ENCODE results near the gene PYGL.

The PYGL gene

DNA sequence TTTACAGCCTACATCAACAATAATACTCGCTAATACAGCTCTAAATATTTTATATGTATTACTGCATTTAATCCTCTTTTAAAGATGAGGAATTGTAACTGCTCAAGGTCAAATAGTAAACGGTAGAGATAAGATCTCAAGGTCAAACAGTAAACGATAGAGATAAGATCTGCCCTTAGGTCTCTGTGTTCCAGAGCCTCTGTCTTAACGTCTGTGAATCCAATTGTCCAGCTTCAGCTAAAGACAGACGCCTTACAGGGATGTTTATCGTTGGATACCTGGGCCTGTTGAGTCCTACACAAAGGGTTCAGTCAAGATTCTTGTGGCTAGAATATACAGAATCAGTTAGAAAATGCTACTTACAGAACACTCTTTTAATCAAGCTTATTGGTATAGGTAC lies 20.0 kb downstream of the PYGL start:
- TF ChIP-seq GATA3 (IDR thresholded peaks at IDR 0.05; ENCODE audit: low read depth, low read length) (peak; percentile 94), GATA2 (IDR thresholded peaks at IDR 0.05; ENCODE audit: low read depth, low read length) (peak; percentile 94)

DNA sequence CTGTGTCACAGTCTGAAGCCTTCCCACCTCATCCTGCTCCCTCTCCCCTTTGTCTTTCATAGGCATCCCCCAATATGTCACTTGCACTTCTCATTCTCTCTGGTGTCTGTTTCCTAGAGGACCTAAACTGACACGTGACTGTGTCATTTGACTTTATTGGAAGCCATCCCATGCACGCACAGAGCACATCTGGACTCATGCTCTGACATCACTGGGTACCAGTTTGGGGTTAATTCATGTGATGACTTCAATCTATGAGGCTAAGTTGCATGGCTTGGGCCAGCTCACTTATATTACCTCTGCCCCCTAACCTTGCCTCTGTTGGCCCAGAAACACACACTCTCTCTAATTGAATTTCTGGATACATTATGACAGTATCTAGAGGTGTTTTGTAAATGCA lies 21.5 kb downstream of the PYGL start:
- TF ChIP-seq GATA2 (IDR thresholded peaks at IDR 0.05; ENCODE audit: low read depth, low read length) (no peak), GATA3 (IDR thresholded peaks at IDR 0.05; ENCODE audit: low read depth, low read length) (no peak)

DNA sequence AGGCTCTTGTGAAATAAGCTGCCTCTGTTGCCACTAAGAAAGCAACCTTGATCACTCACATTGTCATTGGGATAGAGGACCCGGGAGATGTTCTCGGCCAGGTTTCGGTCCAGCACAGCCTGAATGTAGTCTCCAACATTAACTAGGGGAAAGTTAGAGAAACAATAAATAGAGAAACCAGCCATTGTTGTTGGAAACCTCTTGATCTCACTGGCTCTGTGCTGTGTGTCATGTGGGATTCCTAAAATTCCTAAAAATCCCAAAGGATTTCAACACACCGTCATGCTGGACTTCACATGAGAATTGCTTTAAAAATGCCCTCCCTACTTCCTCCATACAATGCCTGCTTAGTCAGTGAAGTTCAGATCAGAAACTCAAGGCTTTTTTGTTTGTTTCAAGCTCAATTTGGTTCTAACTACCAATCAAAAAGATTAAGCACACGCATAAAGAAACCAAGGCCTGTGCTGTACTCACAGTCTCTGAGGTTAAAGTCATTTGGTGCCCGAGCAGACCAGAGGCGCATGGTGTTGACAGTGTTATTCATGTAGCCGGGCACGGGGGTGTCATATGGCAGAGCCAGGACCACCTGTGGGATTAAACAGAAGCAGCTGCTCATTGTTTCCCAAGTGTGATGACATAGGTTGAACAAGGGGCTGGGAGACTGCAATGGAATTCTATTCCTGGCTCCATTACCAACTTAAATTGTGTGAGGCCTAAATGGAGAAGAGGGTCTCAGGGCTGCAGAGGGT lies 23.6 kb downstream of the PYGL start:
- TF ChIP-seq GATA3 (IDR thresholded peaks at IDR 0.05; ENCODE audit: low read depth, low read length) (no peak), GATA2 (IDR thresholded peaks at IDR 0.05; ENCODE audit: low read depth, low read length) (no peak)

DNA sequence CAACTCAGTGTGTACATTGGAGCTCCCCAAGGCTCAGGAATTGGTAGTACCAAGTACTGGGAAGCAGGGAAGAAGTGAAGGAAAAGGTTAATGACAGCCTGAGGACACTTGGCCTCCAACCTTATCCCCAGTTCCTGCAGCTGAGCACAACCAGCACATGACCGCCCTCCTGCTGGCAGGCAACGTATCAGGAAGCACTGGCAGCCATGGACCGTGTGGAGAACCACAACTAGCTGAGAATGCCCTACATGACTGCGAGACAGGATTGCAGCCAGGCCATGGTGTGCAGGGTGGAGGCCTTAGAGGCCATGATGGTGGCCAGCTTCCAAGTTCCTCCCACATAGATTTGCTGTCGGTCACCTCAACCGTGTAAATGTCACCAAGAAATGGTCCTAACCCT lies 26.8 kb downstream of the PYGL start:
- no peak for TF ChIP-seq GATA2 (IDR thresholded peaks at IDR 0.05; ENCODE audit: low read depth, low read length)
- TF ChIP-seq GATA3 (IDR thresholded peaks at IDR 0.05; ENCODE audit: low read depth, low read length) = no peak

DNA sequence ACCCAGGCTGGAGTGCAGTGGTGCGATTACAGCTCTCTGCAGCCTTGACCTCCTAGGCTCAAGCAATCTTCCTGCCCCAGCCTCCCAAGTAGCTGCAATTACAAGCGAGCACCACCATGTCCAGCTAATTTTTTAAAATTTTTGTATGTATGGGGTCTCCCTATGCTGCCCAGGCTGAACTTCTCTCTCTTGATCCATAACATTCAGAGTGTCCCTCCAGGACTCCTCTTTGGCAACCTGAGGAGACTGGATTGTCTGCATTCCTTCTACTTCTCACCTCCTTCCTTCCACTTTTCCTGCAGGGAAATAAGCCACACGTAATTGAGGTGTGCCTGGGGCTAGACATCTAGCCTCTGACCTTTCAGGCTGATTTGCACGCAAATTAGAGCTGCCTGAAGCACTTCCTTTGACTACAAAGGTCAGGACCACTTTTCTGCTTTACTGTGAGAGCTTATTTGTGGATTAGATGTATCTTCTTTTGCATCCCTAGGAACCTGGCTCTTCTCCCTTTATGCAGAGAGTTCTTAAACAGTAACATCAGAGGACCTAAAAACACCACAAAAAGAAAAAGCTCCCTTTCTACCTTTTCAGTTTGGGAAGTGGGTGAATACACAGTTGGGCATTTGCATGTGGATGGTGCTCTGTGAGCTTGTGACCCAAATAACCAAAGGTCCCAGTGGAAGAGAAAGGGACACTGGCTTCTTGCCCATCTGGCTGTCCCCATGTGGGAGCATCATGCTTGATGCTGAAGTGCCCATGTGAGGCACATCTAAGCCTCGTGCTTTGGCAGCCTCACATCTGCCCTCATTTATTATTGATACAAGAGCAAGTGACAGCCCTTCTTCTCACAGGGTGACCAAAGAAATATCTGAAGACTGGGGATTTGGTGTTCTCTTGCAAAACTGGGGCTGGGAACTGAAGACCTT lies 33.5 kb downstream of the PYGL start:
- TF ChIP-seq GATA2 (IDR thresholded peaks at IDR 0.05; ENCODE audit: low read depth, low read length) = no peak
- no peak for TF ChIP-seq GATA3 (IDR thresholded peaks at IDR 0.05; ENCODE audit: low read depth, low read length)

DNA sequence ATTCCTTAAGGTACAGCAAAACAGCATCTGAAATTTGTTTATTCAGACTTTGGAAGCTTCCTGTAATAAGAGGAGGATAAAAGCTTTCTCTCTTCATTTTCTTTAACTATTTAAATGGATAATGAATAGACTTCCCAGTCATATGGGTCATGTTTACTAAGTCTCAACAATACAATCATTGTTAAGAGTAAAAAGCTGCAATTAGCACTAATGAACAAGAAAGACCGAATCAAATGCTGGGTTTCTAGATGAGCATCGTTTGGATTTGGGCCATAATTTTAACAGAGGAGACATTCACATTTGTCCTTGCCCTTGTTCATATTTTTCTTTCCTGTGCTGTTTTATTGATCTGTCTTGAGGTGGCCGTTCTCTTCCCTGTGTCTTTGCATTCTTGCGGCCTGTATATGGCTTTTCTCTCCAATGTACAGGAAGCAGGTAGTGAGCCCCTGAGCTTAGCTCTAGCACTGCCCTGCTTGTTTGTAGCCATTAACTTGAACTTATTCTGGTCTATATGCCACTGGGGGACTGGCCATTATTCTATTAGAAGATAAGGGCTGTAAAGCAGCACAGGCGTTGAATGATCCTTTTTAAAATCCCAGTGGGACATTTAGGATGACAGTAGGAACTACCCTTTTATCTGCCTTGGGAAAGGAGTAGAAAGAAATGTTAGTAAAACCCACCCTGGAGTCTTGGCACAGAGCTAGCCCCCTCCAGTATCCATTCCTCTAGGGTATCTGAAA lies 37.8 kb downstream of the PYGL start:
- TF ChIP-seq GATA2 (IDR thresholded peaks at IDR 0.05; ENCODE audit: low read depth, low read length) (no peak), GATA3 (IDR thresholded peaks at IDR 0.05; ENCODE audit: low read depth, low read length) (no peak)

DNA sequence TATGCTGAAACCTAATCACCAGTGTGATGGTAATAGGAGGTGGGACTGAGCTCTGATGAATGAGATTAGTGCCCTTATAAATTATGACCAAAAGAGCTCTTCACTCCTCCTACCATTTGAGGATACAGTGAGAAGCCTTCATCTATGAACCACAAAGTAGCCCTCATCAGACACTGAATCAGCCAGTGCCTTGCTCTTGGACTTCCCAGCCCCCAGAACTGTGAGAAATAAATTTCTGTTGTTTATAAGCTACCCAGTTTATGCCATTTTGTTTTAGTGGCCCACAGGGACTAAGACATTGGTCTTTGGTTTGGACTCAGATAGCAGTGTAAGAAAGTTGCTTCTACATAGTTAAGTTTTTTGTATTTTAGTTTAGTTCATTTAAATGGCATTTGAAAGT lies 39.6 kb downstream of the PYGL start:
- no peak for TF ChIP-seq GATA2 (IDR thresholded peaks at IDR 0.05; ENCODE audit: low read depth, low read length)
- TF ChIP-seq GATA3 (IDR thresholded peaks at IDR 0.05; ENCODE audit: low read depth, low read length) = no peak

DNA sequence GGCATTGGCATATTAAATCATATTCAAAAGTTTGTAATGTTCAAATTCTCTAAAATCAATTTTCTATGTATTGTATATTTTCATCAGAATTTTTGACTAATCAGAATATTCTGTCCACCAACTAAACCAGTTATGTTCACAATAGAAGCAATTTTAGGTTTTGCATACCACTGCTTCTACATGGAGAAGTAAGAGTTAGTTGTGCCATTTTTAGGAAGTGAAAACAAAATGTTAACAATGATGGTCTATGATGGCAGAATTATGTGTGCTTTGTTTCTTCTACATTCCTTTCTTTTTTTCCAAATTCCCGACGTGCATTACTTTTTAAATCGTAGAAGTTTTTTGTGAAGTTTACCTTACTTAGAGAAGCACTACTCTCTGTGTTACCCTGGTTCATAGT lies 42.9 kb downstream of the PYGL start:
- TF ChIP-seq GATA2 (IDR thresholded peaks at IDR 0.05; ENCODE audit: low read depth, low read length) (no peak), GATA3 (IDR thresholded peaks at IDR 0.05; ENCODE audit: low read depth, low read length) (no peak)

DNA sequence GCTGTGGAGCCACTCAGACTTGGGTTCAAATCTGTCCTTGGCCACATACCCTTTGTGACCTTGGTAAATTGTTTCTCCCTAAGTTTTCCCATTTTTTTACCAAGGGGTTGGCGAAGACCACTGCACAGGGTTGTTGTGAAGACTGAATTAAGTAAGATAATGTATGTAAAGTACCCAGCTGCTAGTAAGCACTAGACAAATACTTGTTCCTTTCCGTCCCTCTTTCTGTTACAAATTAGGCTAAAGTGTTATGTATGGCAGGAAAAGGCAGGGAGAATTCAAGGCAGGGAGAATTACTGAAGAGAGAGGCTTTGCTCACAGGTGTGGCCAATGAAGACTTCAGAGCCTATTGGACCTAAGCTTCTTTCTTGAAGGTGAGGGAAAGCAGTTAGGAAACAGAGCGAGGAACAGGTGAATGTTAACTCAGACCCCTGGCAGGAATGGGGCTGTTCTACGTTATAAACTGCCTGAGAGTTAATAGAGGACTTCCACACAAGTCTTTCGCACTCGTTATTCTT lies 46.6 kb downstream of the PYGL start:
- no peak for TF ChIP-seq GATA2 (IDR thresholded peaks at IDR 0.05; ENCODE audit: low read depth, low read length)
- TF ChIP-seq GATA3 (IDR thresholded peaks at IDR 0.05; ENCODE audit: low read depth, low read length) = no peak

DNA sequence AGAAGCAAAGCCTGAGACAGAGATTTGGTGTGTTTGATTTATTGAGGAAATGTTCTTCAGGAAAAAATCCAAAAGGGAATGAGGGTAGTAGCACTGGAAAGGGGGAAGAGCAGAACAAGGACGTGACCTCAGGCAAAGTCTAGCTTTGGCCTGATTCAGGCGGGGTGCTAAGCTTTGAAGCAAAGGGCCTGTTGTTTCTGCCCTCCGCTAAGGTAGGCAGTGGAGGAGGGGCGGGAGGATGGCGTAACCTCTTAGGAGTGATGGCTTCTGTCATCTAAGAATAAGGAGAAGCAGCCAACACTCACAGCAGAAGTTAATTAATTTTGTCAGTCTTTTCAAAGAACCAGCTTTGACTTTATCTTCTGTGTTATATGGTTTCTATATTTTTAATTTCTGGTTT lies 52.0 kb downstream of the PYGL start:
- no peak for TF ChIP-seq GATA3 (IDR thresholded peaks at IDR 0.05; ENCODE audit: low read depth, low read length)
- no peak for TF ChIP-seq GATA2 (IDR thresholded peaks at IDR 0.05; ENCODE audit: low read depth, low read length)

DNA sequence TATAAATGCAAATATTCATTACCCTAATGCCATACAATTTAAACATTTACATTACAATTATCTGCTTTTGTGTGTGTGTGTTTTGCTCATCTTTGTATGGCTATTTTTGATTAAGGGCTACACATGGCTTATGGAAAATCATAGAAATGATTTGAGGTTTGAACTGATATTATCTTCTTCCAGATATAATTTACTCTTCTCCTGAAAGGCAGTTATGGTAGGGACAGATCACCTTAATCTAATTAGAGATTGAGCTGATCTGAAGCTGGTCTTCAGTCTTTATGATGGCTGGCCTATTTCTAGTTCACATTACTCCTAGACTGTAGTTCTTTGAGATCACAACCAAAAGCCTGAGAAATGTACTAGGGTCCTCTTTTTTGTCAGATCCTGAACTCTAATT lies 56.8 kb downstream of the PYGL start:
- TF ChIP-seq GATA2 (IDR thresholded peaks at IDR 0.05; ENCODE audit: low read depth, low read length) (peak; percentile 16; the same call in 1 of the 2 replicates), GATA3 (IDR thresholded peaks at IDR 0.05; ENCODE audit: low read depth, low read length) (peak; percentile 49)

DNA sequence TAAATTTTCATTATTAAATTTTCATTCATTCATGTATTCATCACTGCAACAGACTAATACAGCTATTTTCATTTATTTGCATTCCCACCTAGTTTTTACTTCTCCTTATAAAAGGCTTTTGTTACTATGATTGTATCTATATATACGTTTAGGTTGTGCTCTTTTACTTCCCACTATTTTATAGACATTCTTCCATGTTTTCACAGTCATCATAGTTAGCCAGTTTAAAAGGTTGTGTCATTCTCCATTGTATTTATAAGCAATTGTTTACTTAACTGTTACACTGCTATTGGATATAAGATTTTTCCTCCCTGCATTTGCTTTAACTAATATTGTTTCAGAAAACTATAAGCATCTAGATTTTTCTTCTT lies 60.5 kb downstream of the PYGL start:
- TF ChIP-seq GATA3 (IDR thresholded peaks at IDR 0.05; ENCODE audit: low read depth, low read length) (no peak), GATA2 (IDR thresholded peaks at IDR 0.05; ENCODE audit: low read depth, low read length) (no peak)

DNA sequence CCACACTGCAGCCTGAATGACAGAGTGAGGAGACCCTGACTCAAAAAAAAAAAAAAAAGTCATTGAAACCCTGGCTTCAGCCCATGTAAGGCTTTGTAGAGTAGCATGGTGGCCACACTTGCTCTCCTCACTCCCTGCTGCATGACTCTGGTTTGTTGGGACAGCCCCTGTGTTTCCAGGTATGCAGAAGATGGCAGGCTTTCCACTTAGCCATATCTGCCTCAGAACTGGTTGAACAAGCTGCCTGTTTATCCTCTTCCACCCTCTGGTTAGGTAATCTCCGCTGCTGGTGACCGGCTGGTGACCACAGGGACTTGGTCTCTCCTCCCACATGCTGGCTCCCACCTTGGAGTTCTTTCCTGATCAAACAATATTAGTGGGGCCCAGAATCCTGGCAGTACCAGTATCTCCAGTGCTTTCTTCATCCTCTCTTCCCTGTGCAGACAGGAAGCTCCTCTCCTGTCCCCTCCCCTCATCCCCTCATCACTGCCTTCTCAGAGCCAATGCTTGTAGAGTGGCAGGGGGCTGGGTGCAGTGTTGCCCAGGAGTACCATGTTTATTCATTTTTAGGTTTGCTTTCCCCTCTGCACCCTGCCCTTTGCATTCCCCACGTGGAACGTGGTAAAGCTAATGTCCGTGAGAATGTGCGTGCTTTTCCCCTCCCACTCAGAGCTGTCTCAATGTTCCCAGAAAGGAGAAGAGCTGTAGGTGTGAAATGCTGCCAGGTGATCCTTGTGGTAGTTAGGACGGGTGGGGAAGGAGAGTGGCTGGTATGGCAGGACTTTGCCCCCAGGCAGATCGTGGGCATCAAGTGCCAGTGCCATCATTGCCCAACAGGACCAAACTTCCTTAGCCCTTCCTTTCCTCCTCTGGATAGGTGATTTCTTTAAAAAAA lies 61.1 kb downstream of the PYGL start:
- TF ChIP-seq GATA2 (IDR thresholded peaks at IDR 0.05; ENCODE audit: low read depth, low read length) = no peak
- TF ChIP-seq GATA3 (IDR thresholded peaks at IDR 0.05; ENCODE audit: low read depth, low read length) = no peak
